Cardiac muscle cell (in vitro differentiated cells and primary cell): ENCODE data around the gene PCSK5. TPM values are rescaled to one million over a fixed set of nuclear protein-coding genes. Genes with fewer than 3 reads are reported as not detected.
"Not testable (repeated sequence)": the region's sequence is repeated elsewhere in the genome, so short reads cannot be mapped to it uniquely, and the experiment has no call there.

Source experiments
- DNase-seq, 2 donors: peaks; one replicate each; pipeline versions ENCODE4 v3.0.0 to v3.0.0-alpha.2; 2010 to 2017; ENCODE audit warnings: low read depth in 1 of 2, low spot score in 1 of 2
- H3K27ac ChIP-seq: fragments of 200-600 bp; sonication (generic); 2 replicates; pipeline ENCODE4 v1.5.1; 2016
- H3K27me3 ChIP-seq: fragments of 200-600 bp; sonication (generic); 2 replicates; pipeline ENCODE4 v1.6.0; 2016; ENCODE audit warnings: control low read depth
- H3K36me3 ChIP-seq: fragments of 200-600 bp; sonication (generic); 2 replicates; pipeline ENCODE4 v1.5.1; 2016; ENCODE audit warnings: control low read depth
- H3K4me1 ChIP-seq: fragments of 200-600 bp; sonication (generic); 2 replicates; pipeline ENCODE4 v1.8.1; 2017; ENCODE audit warnings: low read depth, mild to moderate bottlenecking, mixed run types
- H3K4me3 ChIP-seq: fragments of 200-600 bp; sonication (generic); 2 replicates; pipeline ENCODE4 v1.5.1; 2016; ENCODE audit warnings: mild to moderate bottlenecking
- H3K9me3 ChIP-seq: fragments of 200-600 bp; sonication (generic); 2 replicates; pipeline ENCODE4 v1.5.1; 2017; ENCODE audit warnings: low read depth, mild to moderate bottlenecking, control low read depth
- CTCF ChIP-seq: IDR thresholded peaks from 2 replicates; pipeline ENCODE4 v1.5.1; 2012; ENCODE audit warnings: low read depth, mild to moderate bottlenecking, low read length
- polyA plus RNA-seq: library from polyadenylated mRNA; unstranded; fragments of >200 nt; fragmentation: Nextera tagmentation; extraction: Ambion mirVana; gene quantifications from 2 replicates; pipeline ENCODE4 v1.2.1, GENCODE V29; 2016
- total RNA-seq: library from RNA; depleted of rRNA; stranded (reverse); fragments of >200 nt; gene quantifications from 2 replicates; pipeline ENCODE4 v1.2.3, GENCODE V29; 2016

Gene PCSK5
- total and polyA plus RNA-seq, 2 experiments from 2014 or later, result 6.8 to 9.6 TPM

DNA sequence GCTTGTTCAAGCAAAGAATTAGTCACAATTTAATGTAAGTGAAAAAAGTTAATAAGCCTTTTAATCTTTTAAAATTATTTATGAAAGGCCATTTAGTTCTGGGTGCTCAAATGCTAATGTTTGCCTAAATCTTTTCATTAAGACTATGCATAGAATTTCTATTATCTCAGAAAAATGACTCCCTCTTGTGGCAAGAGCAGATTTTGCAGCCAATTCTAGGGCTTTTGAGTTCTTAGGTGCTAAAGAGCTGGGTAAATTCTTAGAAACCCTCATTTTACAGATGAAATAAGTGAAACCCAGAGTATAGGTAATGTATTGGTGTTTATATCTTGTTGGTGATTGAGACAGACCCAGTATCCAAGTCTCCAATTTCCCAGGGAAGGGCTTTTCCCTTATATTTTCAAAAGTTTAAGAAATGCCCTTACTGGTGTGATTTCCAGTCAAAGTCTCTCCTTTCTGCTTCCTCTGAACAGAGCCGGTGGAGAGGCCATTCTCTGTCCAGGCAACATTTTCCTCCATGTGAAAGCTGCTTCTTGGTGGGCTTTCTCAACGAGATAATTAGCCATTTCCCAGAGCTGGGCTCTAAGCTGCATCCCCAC lies 24.1 kb upstream of the PCSK5 start:
- H3K4me1 ChIP-seq, result no peaks in the 10 kb centered on the region
- H3K36me3 ChIP-seq, result no peaks in the 10 kb centered on the region
- H3K27ac ChIP-seq, result no peak overlapping the region
- H3K27me3 ChIP-seq, result no peaks in the 10 kb centered on the region
- no peak overlapping the region for H3K4me3 ChIP-seq
- DNase-seq, result peak; percentile 66 to 67
- H3K9me3 ChIP-seq, result no peaks in the 10 kb centered on the region
- TF ChIP-seq CTCF, result peak; percentile 72

- DNase-seq, H3K4me1 ChIP-seq, H3K27ac ChIP-seq, H3K36me3 ChIP-seq, H3K4me3 ChIP-seq, H3K9me3 ChIP-seq, H3K27me3 ChIP-seq: not testable (repeated sequence)
Measured at GRCh38 chr9:75868526-75868925, 21.9 kb upstream of the PCSK5 start.

DNA sequence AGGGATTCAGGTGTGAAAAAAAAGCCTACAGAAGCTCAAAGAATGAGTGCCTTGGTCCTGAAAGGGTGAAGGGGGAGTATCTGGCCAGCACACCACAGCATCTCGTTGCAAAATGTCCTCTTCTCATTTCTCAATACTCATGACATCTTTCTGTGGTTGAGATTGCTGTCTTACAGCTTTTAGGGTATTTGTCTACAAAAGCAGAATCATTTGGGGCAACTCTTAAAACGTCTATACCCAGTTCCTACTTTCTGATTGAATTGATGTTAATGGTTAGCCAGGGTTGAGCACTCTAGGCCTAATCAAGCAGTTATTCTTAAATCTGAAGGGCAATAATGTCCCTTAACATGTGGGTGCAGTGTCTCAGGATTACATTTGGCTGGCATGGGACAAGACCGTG lies 21.2 kb upstream of the PCSK5 start:
- Histone ChIP-seq H3K4me3 (no peak overlapping the region), H3K27me3 (no peaks in the 10 kb centered on the region), H3K36me3 (no peaks in the 10 kb centered on the region), H3K4me1 (no peaks in the 10 kb centered on the region), H3K9me3 (no peaks in the 10 kb centered on the region), H3K27ac (no peak overlapping the region)
- DNase-seq, result peak in 1 of 2 donors; percentile 27
- no peak for TF ChIP-seq CTCF

DNA sequence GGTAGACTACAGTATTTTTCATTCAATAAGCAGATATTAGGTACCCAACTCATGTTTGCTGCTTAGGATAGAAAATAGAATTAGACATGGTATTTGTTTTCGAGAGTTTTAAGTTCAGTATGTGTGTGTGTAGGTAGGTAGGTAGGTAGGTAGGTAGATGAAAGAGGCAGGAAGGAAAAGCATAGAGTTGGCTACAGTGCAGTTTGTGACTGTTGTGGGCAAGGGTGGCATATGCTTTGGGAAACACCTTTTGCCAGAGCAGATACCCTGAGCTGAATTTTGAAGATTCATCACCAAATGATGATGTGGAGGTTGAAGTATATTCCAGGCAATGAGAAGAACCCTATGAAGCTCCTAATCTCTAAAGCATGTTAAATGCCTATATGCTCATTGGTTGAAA lies 20.0 kb upstream of the PCSK5 start:
- H3K9me3 ChIP-seq, result no peaks in the 10 kb centered on the region
- no peak overlapping the region for H3K27ac ChIP-seq
- H3K36me3 ChIP-seq, result no peaks in the 10 kb centered on the region
- no peaks in the 10 kb centered on the region for H3K4me1 ChIP-seq
- H3K27me3 ChIP-seq, result no peaks in the 10 kb centered on the region
- no peak overlapping the region for H3K4me3 ChIP-seq
- TF ChIP-seq CTCF, result no peak
- no peak for DNase-seq

DNA sequence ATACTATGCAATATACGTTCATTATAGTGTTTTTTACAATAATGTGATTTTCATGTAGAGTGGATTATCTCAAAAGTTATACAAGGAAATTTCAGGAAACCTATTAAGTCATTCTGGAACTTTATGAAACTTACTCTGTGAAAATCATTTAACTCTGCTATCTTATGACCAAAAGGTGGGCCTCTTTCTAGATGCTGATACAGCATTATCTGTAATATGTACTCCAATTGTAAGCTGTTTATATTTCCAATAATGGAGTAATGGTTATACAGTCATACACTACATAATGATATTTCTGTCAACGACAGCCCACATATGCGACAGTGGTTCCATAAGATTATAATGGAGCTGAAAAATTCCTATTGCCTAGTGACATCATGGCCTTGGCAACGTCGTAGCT lies 18.8 kb upstream of the PCSK5 start:
- TF ChIP-seq CTCF, result no peak
- no peaks in the 10 kb centered on the region for H3K9me3 ChIP-seq
- H3K27ac ChIP-seq, result no peak overlapping the region
- no peak overlapping the region for H3K4me3 ChIP-seq
- H3K36me3 ChIP-seq, result no peaks in the 10 kb centered on the region
- no peak for DNase-seq
- no peaks in the 10 kb centered on the region for H3K27me3 ChIP-seq
- H3K4me1 ChIP-seq, result no peaks in the 10 kb centered on the region

DNA sequence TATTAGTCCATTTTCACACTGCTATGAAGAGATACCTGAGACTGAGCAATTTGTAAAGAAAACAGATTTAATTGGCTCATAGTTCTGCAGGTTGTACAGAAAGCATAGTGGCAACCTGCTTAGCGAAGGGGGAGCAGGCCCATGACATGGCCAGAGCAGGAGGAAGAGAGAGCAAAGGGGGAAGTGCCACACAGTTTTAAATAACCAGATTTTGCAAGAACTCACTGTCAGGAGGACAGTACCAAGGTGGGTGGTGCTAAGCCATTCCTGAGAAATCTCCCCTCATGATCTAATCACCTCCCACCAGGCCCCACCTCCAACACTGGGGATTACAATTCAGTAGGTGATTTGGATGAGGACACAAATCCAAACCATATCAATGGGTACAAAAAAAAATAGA lies 16.8 kb upstream of the PCSK5 start:
- H3K9me3 ChIP-seq, result no peaks in the 10 kb centered on the region
- H3K4me3 ChIP-seq, result no peak overlapping the region
- TF ChIP-seq CTCF, result no peak
- no peaks in the 10 kb centered on the region for H3K27me3 ChIP-seq
- no peak overlapping the region for H3K27ac ChIP-seq
- no peak for DNase-seq
- no peaks in the 10 kb centered on the region for H3K36me3 ChIP-seq
- H3K4me1 ChIP-seq, result no peaks in the 10 kb centered on the region
